GM12878 (cell line): ENCODE measurements around the gene SPP2. TPM values are rescaled to one million over a fixed set of nuclear protein-coding genes. Genes with fewer than 3 reads are reported as not detected.

Source experiments
- ATAC-seq: fragments of 200-7000 bp; cut with Tn5 transposase; 3 replicates; pipeline ENCODE4 v1.9.1; 2020; ENCODE audit warnings: mild to moderate bottlenecking, moderate library complexity
- BruUV-seq: library from RNA; stranded (reverse); fragments of 400-500 nt; replicated peaks from 2 replicates; lab custom pipeline; 2021; lab: Mats Ljungman, UMichigan
- CTCF ChIA-PET: fragments of 300-600 bp; sonication (Branson Sonifier 250); formaldehyde crosslinking; extraction: SDS; loops from one replicate; lab custom pipeline; 2021; ENCODE audit warnings: inconsistent platforms; lab: Yijun Ruan, JAX
- POLR2A ChIA-PET: fragments of 350-600 bp; formaldehyde crosslinking; extraction: SDS; loops from one replicate; lab custom pipeline; 2021; ENCODE audit warnings: inconsistent platforms; lab: Charles Lee
- RAD21 ChIA-PET: fragments of 300-600 bp; sonication (Branson Sonifier 250); formaldehyde crosslinking; loops from one replicate; lab custom pipeline; 2023; ENCODE audit warnings: antibody characterized with exemption; ENCODE audit not compliant: unreplicated experiment; lab: Charles Lee
- SMC1A ChIA-PET: fragments of 300-600 bp; sonication (Branson Sonifier 250); formaldehyde crosslinking; loops from one replicate; lab custom pipeline; 2023; ENCODE audit not compliant: unreplicated experiment, uncharacterized antibody; lab: Charles Lee
- DNase-seq: peaks from one replicate; pipeline ENCODE4 v3.0.0-alpha.2; 2011; ENCODE audit warnings: low read depth, low spot score
- FAIRE-seq: peaks from 3 replicates; lab custom pipeline; 2011; peaks lifted over from hg19 to GRCh38; lab: Jason Lieb, UNC
- H2AFZ ChIP-seq: 2 replicates; pipeline ENCODE4 v1.6.0; 2011; ENCODE audit warnings: low read depth, low read length, control low read depth; ENCODE audit not compliant: control insufficient read depth
- H3K27ac ChIP-seq: 2 replicates; pipeline ENCODE4 v1.5.1; 2011; ENCODE audit warnings: control low read depth; ENCODE audit not compliant: control insufficient read depth, insufficient read depth
- H3K27me3 ChIP-seq, 2 experiments: replicated peaks in 1 of 2; 2 replicates each; pipeline versions ENCODE4 v1.6.0 to v1.6.1; 2011; ENCODE audit warnings: low read length in 1 of 2; ENCODE audit not compliant: control insufficient read depth in 2 of 2, insufficient read depth in 2 of 2
- H3K36me3 ChIP-seq, 2 experiments: 2 replicates each; pipeline ENCODE4 v1.5.1; 2011; ENCODE audit warnings: low read length in 1 of 2; ENCODE audit not compliant: control insufficient read depth in 2 of 2, insufficient read depth in 2 of 2
- H3K4me1 ChIP-seq: 2 replicates; pipeline ENCODE4 v1.6.1; 2011; ENCODE audit warnings: mild to moderate bottlenecking, low read length, moderate library complexity, mixed read lengths; ENCODE audit not compliant: control insufficient read depth, insufficient read depth
- H3K4me2 ChIP-seq: 2 replicates; pipeline ENCODE4 v1.6.0; 2011; ENCODE audit warnings: control low read depth; ENCODE audit not compliant: control insufficient read depth, insufficient read depth
- H3K4me3 ChIP-seq: fragments of 200-600 bp; sonication (generic); 2 replicates; pipeline ENCODE4 v1.5.1; 2016
- H3K79me2 ChIP-seq: 2 replicates; pipeline ENCODE4 v1.6.0; 2011; ENCODE audit warnings: low read length; ENCODE audit not compliant: control insufficient read depth, insufficient read depth
- H3K9ac ChIP-seq: 2 replicates; pipeline ENCODE4 v1.8.0; 2011; ENCODE audit warnings: low read length, control low read depth, mixed read lengths; ENCODE audit not compliant: control insufficient read depth, insufficient read depth
- H3K9me3 ChIP-seq: replicated peaks from 3 replicates; pipeline ENCODE4 v1.5.1; 2011; ENCODE audit warnings: mild to moderate bottlenecking, low read length; ENCODE audit not compliant: control insufficient read depth, insufficient read depth
- H4K20me1 ChIP-seq: 2 replicates; pipeline ENCODE4 v1.6.0; 2011; ENCODE audit not compliant: control insufficient read depth, insufficient read depth
- ATF3 ChIP-seq: IDR thresholded peaks from 2 replicates; pipeline ENCODE4 v1.6.1; 2011; ENCODE audit warnings: low read depth, mild to moderate bottlenecking, low read length, moderate library complexity, borderline replicate concordance; ENCODE audit errors: extremely low read depth
- PAX8 ChIP-seq: fragments of 450-650 bp; IDR thresholded peaks from 2 replicates; pipeline ENCODE4 v1.6.1; 2017; ENCODE audit warnings: mild to moderate bottlenecking, moderate library complexity
- SIX5 ChIP-seq: IDR thresholded peaks from 2 replicates; pipeline ENCODE4 v1.6.1; 2011; ENCODE audit warnings: mild to moderate bottlenecking, low read depth, low read length, moderate library complexity; ENCODE audit not compliant: severe bottlenecking
- SRF ChIP-seq, 2 experiments: IDR thresholded peaks; 2 replicates each; pipeline ENCODE4 v1.6.1; 2011; ENCODE audit warnings: low read depth in 2 of 2, low read length in 2 of 2, mild to moderate bottlenecking in 1 of 2, moderate library complexity in 1 of 2
- STAT1 ChIP-seq: fragments of 450-650 bp; conservative IDR thresholded peaks from 2 replicates; pipeline ENCODE4 v1.6.1; 2014; ENCODE audit warnings: antibody characterized with exemption, mild to moderate bottlenecking
- SUPT20H ChIP-seq: IDR thresholded peaks from 2 replicates; pipeline ENCODE4 v1.6.1; 2011; ENCODE audit warnings: low read depth, mild to moderate bottlenecking, low read length, moderate library complexity, borderline replicate concordance; ENCODE audit not compliant: control insufficient read depth
- ZBTB4 ChIP-seq: fragments of 450-650 bp; formaldehyde crosslinking; IDR thresholded peaks from 2 replicates; pipeline ENCODE4 v1.4.0; 2022; ENCODE audit warnings: mild to moderate bottlenecking, moderate library complexity
- ZBTB40 ChIP-seq: fragments of 450-650 bp; IDR thresholded peaks from 2 replicates; pipeline ENCODE4 v1.6.1; 2016; ENCODE audit warnings: mild to moderate bottlenecking, moderate library complexity, borderline replicate concordance
- WGBS: methylation state at CpG from one replicate; pipeline ENCODE4 v1.1.6; 2016; ENCODE audit warnings: low lambda C conversion rate; ENCODE audit not compliant: insufficient replicate concordance, insufficient coverage; ENCODE audit errors: missing lambda C conversion rate; 5-methylcytosine and 5-hydroxymethylcytosine counted together
- in situ Hi-C: fragments of 300-500 bp; cut with MboI; formaldehyde crosslinking; loops from 9 replicates; pipeline ENCODE4 v1.14.3; 2018; ENCODE audit warnings: mixed read lengths
- intact Hi-C: fragments of 100-400 bp; cut with micrococcal nuclease; formaldehyde crosslinking; loops from one replicate; pipeline ENCODE4 v1.14.2; 2022; ENCODE audit not compliant: unreplicated experiment
- polyA plus RNA-seq, 11 experiments: library from polyadenylated mRNA; depleted of rRNA in 4 of 11; unstranded in 6 of 11; stranded (reverse) in 5 of 11; fragments of >200 nt; fragmentation: Nextera tagmentation in 4 of 11; fragmentation: Illumina TruSeq in 1 of 11; extraction: Ambion mirVana in 4 of 11; extraction: Trizol in 1 of 11; gene quantifications; 1 replicate in 1 of 11; 2 replicates in 10 of 11; pipeline versions ENCODE4 v1.2.1 to v1.2.3, GENCODE V29; 2011 to 2016; ENCODE audit warnings: inconsistent platforms in 2 of 11, missing spikeins in 2 of 11, low read depth in 1 of 11
- total RNA-seq, 4 experiments: library from RNA; depleted of rRNA in 3 of 4; stranded (reverse); fragments of >200 nt in 3 of 4; fragmentation: Illumina TruSeq in 1 of 4; extraction: Trizol in 1 of 4; gene quantifications; 2 replicates each; pipeline versions ENCODE4 v1.2.1 to v1.2.3, GENCODE V29; 2013 to 2021

Gene SPP2
- total and polyA plus RNA-seq, 10 of the 15 experiments (the other 5 are each of a cell fraction or from before 2014, with no cell fraction given), result not detected

GRCh38 chr2:234005126-234005525 lies 45.4 kb upstream of the SPP2 start:
- POLR2A ChIA-PET, result no interaction called here
- Histone ChIP-seq H2AFZ (no peak overlapping the region), H3K27ac (no peak overlapping the region), H3K4me3 (no peak overlapping the region), H3K9ac (no peak overlapping the region), H3K27me3 (peaks cover 0 to 5% of the 10 kb centered on the region in 2 experiments; a peak in 3 of 4 replicates), H3K4me2 (no peak overlapping the region), H4K20me1 (no peaks in the 10 kb centered on the region), H3K79me2 (no peaks in the 10 kb centered on the region), H3K4me1 (no peaks in the 10 kb centered on the region), H3K9me3 (no peaks in the 10 kb centered on the region), H3K36me3 (no peaks in the 10 kb centered on the region)
- CTCF ChIA-PET, result no interaction called here
- no peak for FAIRE-seq
- no TSS peak for BruUV-seq
- TF ChIP-seq PAX8, result no peak
- no peak for TF ChIP-seq SRF (IDR thresholded peaks at IDR 0.05; ENCODE audit: low read depth in 2 of 2, low read length in 2 of 2)
- TF ChIP-seq SIX5, result no peak
- TF ChIP-seq ZBTB4 (CRISPR knock-in tag), result no peak
- no peak for TF ChIP-seq SUPT20H
- TF ChIP-seq ZBTB40, result no peak
- TF ChIP-seq STAT1, result no peak
- no peak for TF ChIP-seq ATF3
- WGBS, result 23% methylated on average over 2 of the region's 2 CpGs
- intact Hi-C loops, result no loop called here
- SMC1A ChIA-PET, result no interaction called here
- no peak for ATAC-seq
- in situ Hi-C loops, result no loop called here
- DNase-seq, result no peak
- RAD21 ChIA-PET, result no interaction called here
